DOHH2 (cell line): Measurements from ENCODE around the gene KIF5C.

ENCODE experiments used
- H3F3A ChIP-seq: fragments of 200-600 bp; sonication (generic), shearing (Covaris generic); 2 replicates; pipeline ENCODE4 v1.6.0; 2016; ENCODE audit warnings: antibody characterized with exemption, mild to moderate bottlenecking; ENCODE audit not compliant: control insufficient read depth, insufficient read depth
- H3K27ac ChIP-seq: fragments of 200-600 bp; sonication (generic); 2 replicates; pipeline ENCODE4 v1.5.1; 2014; ENCODE audit warnings: low read depth, mild to moderate bottlenecking, low read length, moderate library complexity
- H3K27me3 ChIP-seq: fragments of 200-600 bp; sonication (generic); 2 replicates; pipeline ENCODE4 v1.6.1; 2014; ENCODE audit warnings: mild to moderate bottlenecking, low read length, mixed read lengths; ENCODE audit not compliant: control insufficient read depth
- H3K36me3 ChIP-seq: fragments of 200-600 bp; sonication (generic); 2 replicates; pipeline ENCODE4 v1.6.1; 2014; ENCODE audit warnings: mild to moderate bottlenecking, low read length, moderate library complexity, mixed read lengths; ENCODE audit not compliant: control insufficient read depth
- H3K4me1 ChIP-seq: fragments of 200-600 bp; sonication (generic); 2 replicates; pipeline ENCODE4 v1.6.1; 2014; ENCODE audit warnings: mild to moderate bottlenecking, low read length, mixed read lengths; ENCODE audit not compliant: control insufficient read depth
- H3K4me2 ChIP-seq: fragments of 200-600 bp; sonication (generic); 2 replicates; pipeline ENCODE4 v1.6.0; 2014; ENCODE audit warnings: mild to moderate bottlenecking, low read length, moderate library complexity
- H3K4me3 ChIP-seq: fragments of 200-600 bp; sonication (generic); 2 replicates; pipeline ENCODE4 v1.5.1; 2014; ENCODE audit warnings: mild to moderate bottlenecking, low read length, mixed read lengths
- H3K79me2 ChIP-seq: fragments of 200-600 bp; sonication (generic); 2 replicates; pipeline ENCODE4 v1.6.1; 2014; ENCODE audit warnings: mild to moderate bottlenecking, low read length, mixed read lengths; ENCODE audit not compliant: control insufficient read depth
- H3K9me2 ChIP-seq: fragments of 200-600 bp; sonication (generic); replicated peaks from 2 replicates; pipeline ENCODE4 v1.6.1; 2014; ENCODE audit warnings: mild to moderate bottlenecking, low read length, mixed read lengths; ENCODE audit not compliant: control insufficient read depth
- H3K9me3 ChIP-seq: fragments of 200-600 bp; sonication (generic); 2 replicates; pipeline ENCODE4 v1.6.1; 2014; ENCODE audit warnings: antibody characterized with exemption, low read length, mixed read lengths; ENCODE audit not compliant: control insufficient read depth, insufficient read depth
- H4K20me1 ChIP-seq: fragments of 200-600 bp; sonication (generic); 2 replicates; pipeline ENCODE4 v1.6.0; 2014; ENCODE audit warnings: low read depth, mild to moderate bottlenecking, antibody characterized with exemption, low read length, moderate library complexity; ENCODE audit not compliant: control insufficient read depth, insufficient read depth
- EZH2phosphoT487 ChIP-seq: fragments of 200-600 bp; sonication (generic); IDR thresholded peaks from 2 replicates; pipeline ENCODE4 v1.6.1; 2017; ENCODE audit warnings: borderline replicate concordance, mild to moderate bottlenecking, antibody characterized with exemption, low read length, moderate library complexity, mixed read lengths
- TF ChIP-seq, protein P1 (sequence below): fragments of 200-600 bp; sonication (generic); IDR thresholded peaks from one replicate; pipeline ENCODE4 v1.5.1; 2014; ENCODE audit warnings: antibody characterized with exemption, mild to moderate bottlenecking, low read depth, low read length; ENCODE audit not compliant: poor library complexity, severe bottlenecking

Gene KIF5C

DNA sequence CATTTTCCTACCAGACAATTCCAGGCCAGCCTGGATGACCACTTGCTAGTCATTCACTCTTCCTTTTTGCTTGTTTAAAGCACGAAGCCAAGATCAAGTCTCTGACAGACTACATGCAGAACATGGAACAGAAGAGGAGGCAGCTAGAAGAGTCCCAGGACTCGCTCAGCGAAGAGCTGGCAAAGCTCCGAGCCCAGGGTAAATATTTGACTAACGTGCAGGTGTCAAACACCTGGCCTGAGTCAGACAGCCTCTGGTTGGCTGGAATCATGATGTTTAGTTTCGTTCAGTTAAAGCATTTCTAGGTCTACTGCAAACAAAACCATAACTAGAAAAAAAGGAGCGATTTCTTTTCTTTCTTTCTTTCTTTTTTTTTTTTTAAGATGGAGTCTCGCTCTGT, 119.3 kb downstream of the KIF5C start:
- H3K9me3 ChIP-seq: no peaks in the 10 kb centered on the region
- no peaks in the 10 kb centered on the region for H4K20me1 ChIP-seq
- no peaks in the 10 kb centered on the region for H3F3A ChIP-seq
- peaks cover 5% of the 10 kb centered on the region; the same call in 1 of the 2 replicates for H3K4me1 ChIP-seq
- peaks cover 10% of the 10 kb centered on the region; the same call in 1 of the 2 replicates for H3K36me3 ChIP-seq
- H3K27me3 ChIP-seq: no peaks in the 10 kb centered on the region
- no peak overlapping the region for H3K27ac ChIP-seq
- TF ChIP-seq, protein P1, sequence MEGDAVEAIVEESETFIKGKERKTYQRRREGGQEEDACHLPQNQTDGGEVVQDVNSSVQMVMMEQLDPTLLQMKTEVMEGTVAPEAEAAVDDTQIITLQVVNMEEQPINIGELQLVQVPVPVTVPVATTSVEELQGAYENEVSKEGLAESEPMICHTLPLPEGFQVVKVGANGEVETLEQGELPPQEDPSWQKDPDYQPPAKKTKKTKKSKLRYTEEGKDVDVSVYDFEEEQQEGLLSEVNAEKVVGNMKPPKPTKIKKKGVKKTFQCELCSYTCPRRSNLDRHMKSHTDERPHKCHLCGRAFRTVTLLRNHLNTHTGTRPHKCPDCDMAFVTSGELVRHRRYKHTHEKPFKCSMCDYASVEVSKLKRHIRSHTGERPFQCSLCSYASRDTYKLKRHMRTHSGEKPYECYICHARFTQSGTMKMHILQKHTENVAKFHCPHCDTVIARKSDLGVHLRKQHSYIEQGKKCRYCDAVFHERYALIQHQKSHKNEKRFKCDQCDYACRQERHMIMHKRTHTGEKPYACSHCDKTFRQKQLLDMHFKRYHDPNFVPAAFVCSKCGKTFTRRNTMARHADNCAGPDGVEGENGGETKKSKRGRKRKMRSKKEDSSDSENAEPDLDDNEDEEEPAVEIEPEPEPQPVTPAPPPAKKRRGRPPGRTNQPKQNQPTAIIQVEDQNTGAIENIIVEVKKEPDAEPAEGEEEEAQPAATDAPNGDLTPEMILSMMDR: no peak
- no peak for TF ChIP-seq EZH2phosphoT487
- no peaks in the 10 kb centered on the region for H3K9me2 ChIP-seq
- no peak overlapping the region for H3K4me2 ChIP-seq
- H3K79me2 ChIP-seq: no peaks in the 10 kb centered on the region
- no peak overlapping the region for H3K4me3 ChIP-seq

DNA sequence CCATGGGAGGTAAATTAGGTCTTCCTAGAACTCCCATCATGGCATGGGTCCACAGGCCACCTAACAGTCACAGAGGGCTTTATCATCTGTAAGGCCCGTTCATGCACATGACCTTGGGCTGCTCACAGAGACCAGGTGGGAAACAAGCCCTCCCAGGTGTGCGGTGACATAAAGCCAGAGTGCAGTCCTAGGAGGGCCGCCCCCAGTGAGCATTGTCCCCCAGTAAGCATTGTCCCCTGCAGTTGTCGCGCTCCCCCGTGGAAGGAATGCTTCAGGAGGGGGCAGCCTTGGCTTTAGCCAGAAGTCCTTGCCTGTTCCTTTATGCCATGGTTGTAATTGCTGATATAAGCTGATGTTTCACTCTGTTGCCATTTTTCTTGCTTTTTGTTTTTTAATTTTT, 121.8 kb downstream of the KIF5C start:
- Histone ChIP-seq H3K27me3 (no peaks in the 10 kb centered on the region), H3K27ac (no peak overlapping the region), H3K4me3 (no peak overlapping the region), H3F3A (no peaks in the 10 kb centered on the region), H3K9me3 (no peaks in the 10 kb centered on the region), H3K4me2 (no peak overlapping the region), H3K36me3 (peaks cover 3% of the 10 kb centered on the region; the same call in 1 of the 2 replicates), H3K79me2 (no peaks in the 10 kb centered on the region), H3K4me1 (no peaks in the 10 kb centered on the region), H4K20me1 (no peaks in the 10 kb centered on the region), H3K9me2 (no peaks in the 10 kb centered on the region)
- TF ChIP-seq, protein P1: no peak
- TF ChIP-seq EZH2phosphoT487: no peak

DNA sequence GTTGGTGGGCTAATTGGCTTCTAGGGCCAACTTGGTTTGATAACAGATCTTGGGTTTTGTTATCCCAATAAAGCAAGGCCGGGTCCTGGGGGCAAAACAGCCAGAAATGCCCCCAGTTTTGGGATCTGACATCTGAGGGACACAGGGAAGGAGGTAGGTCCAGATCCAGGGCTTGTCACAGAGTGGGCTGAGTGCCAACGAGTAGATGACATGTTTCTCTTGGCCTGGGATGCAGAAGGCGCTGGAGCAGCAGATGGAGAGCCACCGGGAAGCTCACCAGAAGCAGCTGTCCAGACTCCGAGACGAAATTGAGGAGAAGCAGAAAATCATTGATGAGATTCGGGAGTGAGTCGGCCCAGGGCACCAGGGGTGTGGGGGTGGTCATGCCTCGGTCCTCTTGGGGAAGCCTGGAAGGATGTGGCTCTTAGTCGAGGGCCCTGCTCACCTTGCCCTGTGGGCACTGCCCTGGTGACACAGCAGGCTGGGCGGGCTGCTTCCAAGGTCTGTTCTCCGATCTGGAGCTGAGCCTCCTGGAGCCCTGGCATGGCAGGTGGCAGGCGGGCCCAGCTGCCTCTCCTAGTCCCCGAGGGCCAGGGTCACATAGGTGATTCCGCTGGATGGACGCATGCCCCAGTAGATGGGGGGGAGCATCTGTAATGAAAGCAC, 123.3 kb downstream of the KIF5C start:
- H3K4me3 ChIP-seq: no peak overlapping the region
- no peak for TF ChIP-seq EZH2phosphoT487
- TF ChIP-seq, protein P1: no peak
- H3K9me3 ChIP-seq: no peaks in the 10 kb centered on the region
- no peaks in the 10 kb centered on the region for H3F3A ChIP-seq
- no peaks in the 10 kb centered on the region for H3K79me2 ChIP-seq
- no peaks in the 10 kb centered on the region for H3K4me1 ChIP-seq
- H4K20me1 ChIP-seq: no peaks in the 10 kb centered on the region
- H3K36me3 ChIP-seq: no peaks in the 10 kb centered on the region; the same call in 1 of the 2 replicates
- no peaks in the 10 kb centered on the region for H3K9me2 ChIP-seq
- H3K27ac ChIP-seq: no peak overlapping the region
- no peaks in the 10 kb centered on the region for H3K27me3 ChIP-seq
- no peak overlapping the region for H3K4me2 ChIP-seq
